SK-N-MC (cell line): ENCODE data around the gene GPR171.

Source experiments
- DNase-seq: peaks from one replicate; pipeline ENCODE4 v3.0.0-alpha.2; 2011; ENCODE audit warnings: low read depth, low spot score
- H3K27ac ChIP-seq: fragments of 200-600 bp; sonication (generic); 2 replicates; pipeline ENCODE4 v1.5.1; 2016; ENCODE audit warnings: mixed run types
- H3K36me3 ChIP-seq: fragments of 200-600 bp; sonication (generic); 2 replicates; pipeline ENCODE4 v1.6.1; 2017; ENCODE audit warnings: antibody characterized with exemption, low read length, mixed read lengths; ENCODE audit not compliant: insufficient read depth
- H3K4me3 ChIP-seq: fragments of 200-600 bp; sonication (generic); 2 replicates; pipeline ENCODE4 v1.5.1; 2016
- H3K9ac ChIP-seq: fragments of 200-600 bp; sonication (generic); 2 replicates; pipeline ENCODE4 v1.8.0; 2017; ENCODE audit warnings: mixed run types, mixed read lengths; ENCODE audit not compliant: insufficient read length
- H3K9me3 ChIP-seq: fragments of 200-600 bp; sonication (generic); 2 replicates; pipeline ENCODE4 v1.6.1; 2017; ENCODE audit warnings: low read depth, mild to moderate bottlenecking, antibody characterized with exemption, low read length, moderate library complexity, mixed read lengths
- EZH2 ChIP-seq: fragments of 200-600 bp; sonication (generic); IDR thresholded peaks from one replicate; pipeline ENCODE4 v1.6.1; 2017; ENCODE audit warnings: antibody characterized with exemption
- FOXP2 ChIP-seq: optimal IDR thresholded peaks from 2 replicates; pipeline ENCODE3; 2011; ENCODE audit warnings: mild to moderate bottlenecking, moderate library complexity; ENCODE audit not compliant: insufficient read depth; ENCODE audit errors: extremely low read length, control extremely low read depth
- POLR2AphosphoS5 ChIP-seq: IDR thresholded peaks from 2 replicates; pipeline ENCODE4 v1.6.1; 2012; ENCODE audit warnings: mild to moderate bottlenecking, low read depth, low read length, borderline replicate concordance

GPR171 gene

DNA sequence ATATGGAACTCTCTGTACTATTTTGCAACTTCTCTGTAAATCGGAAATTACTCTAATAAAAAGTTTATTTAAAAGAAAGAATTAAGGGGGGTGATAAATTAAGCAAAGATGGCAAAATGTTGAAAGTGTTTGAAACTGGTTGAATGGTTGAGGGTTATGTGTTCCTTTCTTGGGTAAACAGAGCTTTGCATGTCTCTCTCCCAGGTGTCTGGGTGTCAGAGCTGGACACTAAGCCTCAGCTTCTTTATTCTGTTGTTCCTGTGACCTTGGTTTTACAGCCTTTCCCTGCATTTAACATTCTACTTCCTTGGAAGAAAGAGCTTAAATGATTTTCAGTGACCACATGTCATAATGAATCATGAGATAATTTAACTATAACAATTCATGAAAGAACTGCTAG is 7.2 kb downstream of the GPR171 start:
- no peak for DNase-seq
- H3K9ac ChIP-seq: no peak overlapping the region
- no peaks in the 10 kb centered on the region for H3K36me3 ChIP-seq
- no peak overlapping the region for H3K4me3 ChIP-seq
- H3K27ac ChIP-seq: no peak overlapping the region
- H3K9me3 ChIP-seq: no peaks in the 10 kb centered on the region
- TF ChIP-seq POLR2AphosphoS5 (no peak), EZH2 (no peak), FOXP2 (no peak)

DNA sequence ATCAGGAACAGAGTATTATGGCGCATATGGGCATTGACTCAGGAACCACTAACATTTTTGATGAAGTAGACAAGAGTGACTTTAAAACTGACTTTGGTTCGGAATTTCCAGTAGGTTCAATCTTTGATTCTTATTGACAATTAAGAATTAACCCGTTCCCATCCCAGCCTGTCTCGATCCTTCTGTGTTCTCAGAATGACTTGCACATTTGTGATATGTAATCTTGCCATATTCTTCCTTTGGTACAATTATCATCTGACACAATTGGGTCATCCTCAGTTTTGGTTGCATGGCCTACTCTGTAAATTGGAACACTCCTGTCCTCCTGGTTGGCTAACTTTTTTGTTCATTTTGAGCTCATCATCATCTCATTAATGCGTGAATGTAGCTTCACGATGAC is 10.5 kb downstream of the GPR171 start:
- DNase-seq: no peak
- no peaks in the 10 kb centered on the region for H3K36me3 ChIP-seq
- H3K9me3 ChIP-seq: no peaks in the 10 kb centered on the region
- H3K9ac ChIP-seq: no peak overlapping the region
- TF ChIP-seq FOXP2: no peak
- TF ChIP-seq POLR2AphosphoS5: no peak
- no peak for TF ChIP-seq EZH2
- H3K27ac ChIP-seq: no peak overlapping the region
- no peak overlapping the region for H3K4me3 ChIP-seq

DNA sequence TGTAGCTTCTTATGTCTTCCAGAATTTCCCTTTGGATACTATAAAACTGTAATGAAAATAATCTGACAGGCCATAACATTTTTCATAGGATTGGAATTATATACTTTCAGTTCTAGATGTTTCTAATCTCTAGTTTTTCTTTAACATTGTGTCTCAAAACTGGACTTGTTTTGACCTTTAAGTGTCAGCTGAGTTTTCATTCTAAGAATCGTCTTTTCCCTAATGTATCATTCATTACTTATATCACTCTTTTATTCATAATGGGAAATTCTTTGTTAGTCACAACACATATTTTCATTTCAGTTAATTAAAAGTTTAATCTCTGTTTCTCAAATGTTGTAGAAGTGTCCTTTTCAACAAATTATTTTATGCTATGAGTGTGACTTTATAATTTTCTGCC is 11.9 kb downstream of the GPR171 start:
- no peak for TF ChIP-seq EZH2
- TF ChIP-seq POLR2AphosphoS5: no peak
- TF ChIP-seq FOXP2: no peak
- H3K9me3 ChIP-seq: no peaks in the 10 kb centered on the region
- H3K36me3 ChIP-seq: no peaks in the 10 kb centered on the region
- no peak overlapping the region for H3K27ac ChIP-seq
- H3K4me3 ChIP-seq: no peak overlapping the region
- no peak overlapping the region for H3K9ac ChIP-seq
- DNase-seq: no peak

DNA sequence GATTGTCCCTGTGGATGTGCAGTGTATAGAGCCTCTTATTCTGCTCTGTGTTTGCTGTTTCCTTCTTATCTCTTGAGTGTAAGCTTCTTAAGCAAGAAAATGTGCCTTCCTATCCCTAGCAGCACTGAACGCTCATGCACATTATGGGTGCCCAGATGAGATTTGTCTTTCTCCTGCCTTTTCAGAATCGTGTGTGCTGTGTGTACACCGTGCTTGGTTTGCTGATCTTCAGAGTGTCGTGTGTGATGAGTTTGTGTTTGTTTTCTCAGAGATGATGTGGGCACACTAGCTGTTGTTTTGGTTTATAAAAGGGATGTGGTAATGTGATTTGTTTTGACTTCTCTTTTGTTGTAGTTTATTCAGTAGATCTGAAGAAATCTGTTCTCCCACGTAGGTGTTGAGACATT is 19.7 kb downstream of the GPR171 start:
- no peak for DNase-seq
- Histone ChIP-seq H3K36me3 (no peaks in the 10 kb centered on the region), H3K4me3 (no peak overlapping the region), H3K27ac (no peak overlapping the region), H3K9ac (no peak overlapping the region), H3K9me3 (no peaks in the 10 kb centered on the region)
- no peak for TF ChIP-seq EZH2
- TF ChIP-seq POLR2AphosphoS5: no peak
- TF ChIP-seq FOXP2: no peak

DNA sequence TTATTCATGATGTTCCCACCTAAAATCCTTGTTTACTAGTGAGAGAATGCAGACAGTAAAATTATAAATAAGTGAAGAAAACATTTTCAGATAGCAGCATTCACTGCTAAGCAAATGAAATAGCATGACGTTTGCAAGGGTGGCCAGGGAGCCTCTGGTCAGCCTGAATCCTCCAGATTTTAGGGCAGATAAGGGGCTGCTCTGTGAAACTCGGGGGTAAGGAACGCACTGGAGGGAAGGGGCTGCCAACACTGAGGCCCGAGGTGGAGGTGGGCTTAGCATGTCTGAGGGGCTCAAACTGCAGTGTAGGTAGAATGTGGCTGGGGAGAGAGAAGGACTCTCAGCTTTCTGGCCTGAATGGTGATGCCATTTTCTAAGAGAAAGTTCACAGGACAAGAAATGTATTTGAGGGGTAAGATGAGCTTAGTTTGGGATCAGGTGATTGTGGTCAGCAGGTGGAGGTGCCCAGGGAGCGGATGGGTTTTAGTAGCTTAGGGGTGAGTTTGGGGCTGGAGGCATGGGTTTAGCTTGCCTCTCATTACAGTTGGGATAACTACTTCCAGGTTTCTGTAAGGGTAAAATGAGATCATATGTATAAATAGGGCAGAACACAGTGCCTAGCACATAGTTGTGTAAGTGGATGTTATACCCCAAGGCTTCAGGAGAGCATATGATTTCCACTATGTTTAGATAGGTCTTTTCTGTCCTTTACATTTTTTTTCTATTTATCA is 20.5 kb downstream of the GPR171 start:
- Histone ChIP-seq H3K27ac (no peak overlapping the region), H3K4me3 (no peak overlapping the region), H3K9ac (no peak overlapping the region), H3K9me3 (no peaks in the 10 kb centered on the region), H3K36me3 (no peaks in the 10 kb centered on the region)
- TF ChIP-seq POLR2AphosphoS5 (no peak), EZH2 (no peak), FOXP2 (no peak)
- no peak for DNase-seq

DNA sequence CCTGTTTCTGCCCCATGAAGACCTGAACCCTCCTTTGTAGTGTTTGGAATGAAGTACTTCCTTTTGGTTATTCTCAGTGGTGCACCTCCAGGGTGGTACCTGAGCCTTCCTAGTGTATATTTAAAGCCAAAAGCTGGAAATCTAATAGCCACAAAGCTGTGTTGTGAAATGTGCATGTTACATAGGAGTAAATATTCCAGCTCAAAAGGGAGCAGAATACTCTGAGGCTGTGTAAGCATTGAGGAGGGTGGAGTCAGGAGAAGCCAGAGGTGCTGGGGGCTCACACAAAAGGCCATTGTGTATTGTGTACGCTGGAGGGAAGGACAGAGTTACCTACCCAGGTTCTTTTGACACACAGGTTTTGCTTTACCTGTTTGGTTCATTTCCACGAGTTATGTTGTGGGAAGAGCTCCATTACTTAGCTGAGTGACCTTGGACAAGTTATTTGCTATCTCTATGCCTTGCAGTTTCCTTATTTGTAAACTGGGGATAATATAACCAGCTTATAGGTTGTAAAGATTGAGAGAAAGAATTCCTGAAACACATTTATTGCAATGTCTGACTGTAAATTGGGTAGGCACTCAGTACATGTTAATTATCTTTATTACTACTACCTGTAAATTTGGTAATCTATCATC is 24.7 kb downstream of the GPR171 start:
- H3K36me3 ChIP-seq: no peaks in the 10 kb centered on the region
- DNase-seq: no peak
- no peaks in the 10 kb centered on the region for H3K9me3 ChIP-seq
- H3K4me3 ChIP-seq: no peak overlapping the region
- no peak overlapping the region for H3K9ac ChIP-seq
- H3K27ac ChIP-seq: no peak overlapping the region
- no peak for TF ChIP-seq FOXP2
- TF ChIP-seq EZH2: no peak
- TF ChIP-seq POLR2AphosphoS5: no peak

DNA sequence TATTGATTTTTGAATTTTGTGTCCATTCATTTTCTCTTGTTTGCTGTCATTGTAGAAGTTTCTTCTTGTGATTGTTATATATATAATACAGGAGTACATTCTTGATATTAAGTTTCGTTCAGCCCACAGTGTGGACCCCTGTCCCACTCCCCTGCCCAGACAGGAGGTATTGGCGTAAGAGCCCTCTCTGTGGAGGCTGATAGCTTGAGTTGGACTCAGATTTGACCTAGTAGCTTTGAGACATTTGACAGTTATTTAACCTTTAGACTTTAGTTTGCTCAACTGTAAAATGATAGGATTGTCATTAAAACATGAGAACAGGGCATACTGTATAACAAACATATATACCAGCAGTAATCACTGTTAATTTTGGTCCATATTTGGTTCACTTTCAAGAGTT is 27.1 kb downstream of the GPR171 start:
- H3K4me3 ChIP-seq: no peak overlapping the region
- no peak for TF ChIP-seq EZH2
- no peaks in the 10 kb centered on the region for H3K36me3 ChIP-seq
- DNase-seq: no peak
- H3K9me3 ChIP-seq: no peaks in the 10 kb centered on the region
- H3K27ac ChIP-seq: no peak overlapping the region
- no peak overlapping the region for H3K9ac ChIP-seq

DNA sequence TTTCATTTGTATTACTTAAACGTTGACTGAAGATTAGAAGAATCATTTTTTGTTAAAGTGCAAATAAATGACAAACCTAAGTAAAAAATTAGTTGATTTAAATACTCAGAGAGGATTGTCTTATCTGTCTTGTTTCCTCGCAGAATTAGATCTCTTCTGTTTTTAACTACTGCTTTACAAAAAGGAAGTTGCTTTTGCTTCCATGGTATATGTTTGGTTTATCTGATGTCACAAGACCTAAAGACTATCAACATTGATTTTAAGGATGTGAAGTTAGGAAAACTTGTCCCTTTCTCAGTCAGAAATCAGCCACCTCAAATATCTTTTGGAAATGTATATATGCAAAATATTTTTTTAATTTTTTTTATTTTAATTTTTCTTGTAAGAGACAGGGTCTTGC is 28.7 kb downstream of the GPR171 start:
- no peak for DNase-seq
- no peaks in the 10 kb centered on the region for H3K9me3 ChIP-seq
- H3K4me3 ChIP-seq: no peak overlapping the region
- TF ChIP-seq EZH2 (no peak), FOXP2 (no peak), POLR2AphosphoS5 (no peak)
- no peaks in the 10 kb centered on the region for H3K36me3 ChIP-seq
- no peak overlapping the region for H3K27ac ChIP-seq
- H3K9ac ChIP-seq: no peak overlapping the region
